HFFc6 (cell line): Measurements from ENCODE around the gene PCCA. TPM values are rescaled to one million over a fixed set of nuclear protein-coding genes. Genes with fewer than 3 reads are reported as not detected.

Experiments
- DNase-seq: peaks from one replicate; pipeline ENCODE4 v3.0.0-alpha.2; 2018
- H3K27ac Mint-ChIP-seq: 2 replicates; pipeline ENCODE4 v1.8.0; 2020; ENCODE audit warnings: mild to moderate bottlenecking, mixed read lengths
- H3K27me3 Mint-ChIP-seq: 2 replicates; pipeline ENCODE4 v1.8.0; 2021; ENCODE audit warnings: mild to moderate bottlenecking, moderate library complexity, mixed read lengths; ENCODE audit not compliant: insufficient read depth
- H3K36me3 Mint-ChIP-seq: 2 replicates; pipeline ENCODE4 v1.8.0; 2021; ENCODE audit warnings: low read depth, mixed read lengths
- H3K4me1 Mint-ChIP-seq: 2 replicates; pipeline ENCODE4 v1.8.0; 2020; ENCODE audit warnings: low read depth, mixed read lengths
- H3K4me3 Mint-ChIP-seq: 2 replicates; pipeline ENCODE4 v1.8.0; 2020; ENCODE audit warnings: mild to moderate bottlenecking, moderate library complexity, mixed read lengths
- H3K9me3 Mint-ChIP-seq: 2 replicates; pipeline ENCODE4 v1.8.0; 2020; ENCODE audit warnings: mild to moderate bottlenecking, mixed read lengths
- CTCF ChIP-seq: fragments of 200-600 bp; sonication (generic); IDR thresholded peaks from 2 replicates; pipeline ENCODE4 v1.5.0; 2021; ENCODE audit warnings: antibody characterized with exemption, mild to moderate bottlenecking
- total RNA-seq, 6 experiments: library from RNA; stranded (reverse); fragmentation: NEBNext Ultra II Directional; extraction: Animal tissue kit (Norgen Biotek cat#: 25700); gene quantifications; 2 replicates in 1 of 6; 3 replicates in 5 of 6; pipeline ENCODE4 v1.2.3, GENCODE V29; 2021

Gene PCCA
- total RNA-seq, 6 experiments from 2014 or later, result 12.9 to 16.9 (median 14.7) TPM

GRCh38 chr13:100362781-100363180 lies 273.9 kb downstream of the PCCA start:
- peak overlapping the region; percentile 60; the same call in 1 of the 2 replicates for H3K27ac Mint-ChIP-seq
- H3K36me3 Mint-ChIP-seq, result no peaks in the 10 kb centered on the region
- H3K4me3 Mint-ChIP-seq, result peak overlapping the region; percentile 58
- peaks cover 41% of the 10 kb centered on the region for H3K4me1 Mint-ChIP-seq
- TF ChIP-seq CTCF, result no peak
- H3K9me3 Mint-ChIP-seq, result no peaks in the 10 kb centered on the region
- DNase-seq, result no peak
- no peaks in the 10 kb centered on the region for H3K27me3 Mint-ChIP-seq

GRCh38 chr13:100363285-100363711 lies 274.4 kb downstream of the PCCA start:
- H3K4me3 Mint-ChIP-seq, result peak overlapping the region; percentile 58
- no peaks in the 10 kb centered on the region for H3K27me3 Mint-ChIP-seq
- peak; percentile 19 for DNase-seq
- no peaks in the 10 kb centered on the region for H3K9me3 Mint-ChIP-seq
- TF ChIP-seq CTCF, result no peak
- peaks cover 41% of the 10 kb centered on the region for H3K4me1 Mint-ChIP-seq
- H3K27ac Mint-ChIP-seq, result peak overlapping the region; percentile 60
- H3K36me3 Mint-ChIP-seq, result no peaks in the 10 kb centered on the region

GRCh38 chr13:100363874-100364273 lies 275.0 kb downstream of the PCCA start:
- Mint-ChIP-seq H3K27ac (peak overlapping the region; percentile 60), H3K36me3 (no peaks in the 10 kb centered on the region), H3K27me3 (no peaks in the 10 kb centered on the region), H3K4me1 (peaks cover 44% of the 10 kb centered on the region), H3K4me3 (0 out of 2 replicates have a peak overlapping the region, but pooled peaks have one; percentile 5), H3K9me3 (no peaks in the 10 kb centered on the region)
- peak; percentile 63 for DNase-seq
- no peak for TF ChIP-seq CTCF

GRCh38 chr13:100364591-100364990 lies 275.7 kb downstream of the PCCA start:
- H3K4me3 Mint-ChIP-seq, result no peak overlapping the region
- H3K9me3 Mint-ChIP-seq, result no peaks in the 10 kb centered on the region
- H3K4me1 Mint-ChIP-seq, result peaks cover 51% of the 10 kb centered on the region
- no peaks in the 10 kb centered on the region for H3K36me3 Mint-ChIP-seq
- no peak for TF ChIP-seq CTCF
- peak overlapping the region; percentile 60; the same call in 1 of the 2 replicates for H3K27ac Mint-ChIP-seq
- no peak for DNase-seq
- no peaks in the 10 kb centered on the region for H3K27me3 Mint-ChIP-seq

- no peak for DNase-seq
- no peak overlapping the region for H3K27ac Mint-ChIP-seq
- H3K27me3 Mint-ChIP-seq, result no peaks in the 10 kb centered on the region
- H3K4me3 Mint-ChIP-seq, result no peak overlapping the region
- H3K4me1 Mint-ChIP-seq, result peaks cover 54% of the 10 kb centered on the region
- H3K36me3 Mint-ChIP-seq, result peaks cover 3% of the 10 kb centered on the region; the same call in 1 of the 2 replicates
- H3K9me3 Mint-ChIP-seq, result no peaks in the 10 kb centered on the region
- TF ChIP-seq CTCF, result no peak
Measured at GRCh38 chr13:100365680-100366079, 276.8 kb downstream of the PCCA start.

GRCh38 chr13:100378533-100378932 lies 289.6 kb downstream of the PCCA start:
- no peak overlapping the region for H3K27ac Mint-ChIP-seq
- no peak for TF ChIP-seq CTCF
- peaks cover 21% of the 10 kb centered on the region for H3K9me3 Mint-ChIP-seq
- no peaks in the 10 kb centered on the region for H3K27me3 Mint-ChIP-seq
- DNase-seq, result no peak
- peaks cover 55% of the 10 kb centered on the region for H3K36me3 Mint-ChIP-seq
- no peak overlapping the region for H3K4me3 Mint-ChIP-seq
- peaks cover 19% of the 10 kb centered on the region for H3K4me1 Mint-ChIP-seq
